Gastroesophageal sphincter (tissue), 4 donors: ENCODE results near the gene CCDC7. TPM values are rescaled to one million over a fixed set of nuclear protein-coding genes. Genes with fewer than 3 reads are reported as not detected.
"Not testable (repeated sequence)": the region's sequence is repeated elsewhere in the genome, so short reads cannot be mapped to it uniquely, and the experiment has no call there.

Experiments
- ATAC-seq: fragments of 150-250 bp; one replicate; pipeline ENCODE4 v1.9.1; 2016; ENCODE audit warnings: mild to moderate bottlenecking, moderate library complexity
- H3K27ac ChIP-seq, 4 donors: fragments of 200-600 bp; sonication (generic) in 3 of 4; 1 replicate in 3 of 4; 2 replicates in 1 of 4; pipeline ENCODE4 v1.5.1; 2016 to 2019
- H3K27me3 ChIP-seq: fragments of 200-600 bp; sonication (generic); one replicate; pipeline ENCODE4 v1.5.1; 2019
- H3K36me3 ChIP-seq, 2 donors: fragments of 200-600 bp; sonication (generic); one replicate each; pipeline ENCODE4 v1.5.1; 2019; ENCODE audit warnings: control low read depth in 1 of 2
- H3K4me1 ChIP-seq, 3 donors: fragments of 200-600 bp; sonication (generic); 1 replicate in 2 of 3; 2 replicates in 1 of 3; pipeline ENCODE4 v1.5.1; 2016 to 2019; ENCODE audit warnings: control low read depth in 2 of 3
- H3K4me3 ChIP-seq, 2 donors: fragments of 200-600 bp; sonication (generic); one replicate each; pipeline ENCODE4 v1.5.1; 2019; ENCODE audit warnings: mild to moderate bottlenecking in 1 of 2, moderate library complexity in 1 of 2
- H3K9me3 ChIP-seq, 3 donors: fragments of 200-600 bp; sonication (generic); one replicate each; pipeline ENCODE4 v1.5.1; 2017 to 2019; ENCODE audit warnings: control low read depth in 2 of 3
- CTCF ChIP-seq, 4 experiments: fragments of 200-600 bp in 2 of 4; fragments of 450-650 bp in 2 of 4; sonication (generic) in 1 of 4; IDR thresholded peaks; one replicate each; pipeline ENCODE4 v1.5.1; 2017 to 2019; ENCODE audit warnings: antibody characterized with exemption in 4 of 4, mild to moderate bottlenecking in 2 of 4, moderate library complexity in 2 of 4
- EP300 ChIP-seq: sonication (generic); formaldehyde crosslinking; IDR thresholded peaks from one replicate; pipeline ENCODE4 v1.6.1; 2017; ENCODE audit warnings: antibody characterized with exemption, mild to moderate bottlenecking
- POLR2A ChIP-seq, 2 donors: fragments of 450-650 bp; IDR thresholded peaks; one replicate each; pipeline ENCODE4 v1.6.1; 2017; ENCODE audit warnings: antibody characterized with exemption in 2 of 2, mild to moderate bottlenecking in 2 of 2, moderate library complexity in 1 of 2
- POLR2AphosphoS5 ChIP-seq: sonication (generic); formaldehyde crosslinking; IDR thresholded peaks from one replicate; pipeline ENCODE4 v1.6.1; 2017; ENCODE audit warnings: antibody characterized with exemption
- WGBS, 2 donors: methylation state at CpG; one replicate each; pipeline ENCODE4 v1.1.5; 2018; ENCODE audit warnings: low coverage in 1 of 2; 5-methylcytosine and 5-hydroxymethylcytosine counted together
- total RNA-seq, 4 donors: library from RNA; depleted of rRNA; stranded (reverse); fragments of >200 nt; gene quantifications; one replicate each; pipeline ENCODE4 v1.1.0, GENCODE V29; 2016

Gene CCDC7
- total RNA-seq, 4 donors from 2014 or later: 20.8 to 67.3 (median 36.0) TPM

GRCh38 chr10:32693441-32693979 lies 247.6 kb downstream of the CCDC7 start:
- Histone ChIP-seq H3K4me1 (no peaks in the 10 kb centered on the region), H3K36me3 (peaks cover 0 to 26% of the 10 kb centered on the region in 2 donors), H3K27me3 (no peaks in the 10 kb centered on the region), H3K4me3 (no peak overlapping the region), H3K27ac (no peak overlapping the region), H3K9me3 (peaks cover 0 to 15% (median 0%) of the 10 kb centered on the region in 3 donors)
- ATAC-seq: no peak
- TF ChIP-seq EP300 (no peak), POLR2AphosphoS5 (no peak), POLR2A (IDR thresholded peaks at IDR 0.05) (no peak), CTCF (IDR thresholded peaks at IDR 0.05) (no peak)
- 94% methylated on average over 2 to 4 of the region's 4 CpGs for WGBS, 2 donors

- not testable (repeated sequence) for H3K4me1 ChIP-seq, ATAC-seq, H3K27ac ChIP-seq, H3K27me3 ChIP-seq, H3K4me3 ChIP-seq
- 88 to 94% methylated on average over 1 to 2 of the region's 2 CpGs for whole genome bisulfite sequencing, 2 donors
- Histone ChIP-seq H3K36me3 (peaks cover 0 to 26% of the 10 kb centered on the region in 2 donors), H3K9me3 (peaks cover 0 to 30% (median 0%) of the 10 kb centered on the region in 3 donors)
Observed at GRCh38 chr10:32699683-32700082, 253.7 kb downstream of the CCDC7 start.

- H3K27me3 ChIP-seq: no peaks in the 10 kb centered on the region
- no peak for ATAC-seq
- WGBS, 2 donors: 63% methylated on average over 1 of the region's 1 CpG; no CpG with 5 or more reads in 1 of the 2 donors
- no peaks in the 10 kb centered on the region for H3K4me1 ChIP-seq
- no peak overlapping the region for H3K4me3 ChIP-seq
- peaks cover 0 to 11% of the 10 kb centered on the region in 2 donors for H3K36me3 ChIP-seq
- H3K9me3 ChIP-seq: peaks cover 0 to 58% (median 0%) of the 10 kb centered on the region in 3 donors
- no peak overlapping the region for H3K27ac ChIP-seq
- TF ChIP-seq POLR2A (IDR thresholded peaks at IDR 0.05) (no peak), EP300 (no peak), CTCF (IDR thresholded peaks at IDR 0.05) (no peak), POLR2AphosphoS5 (no peak)
Observed at GRCh38 chr10:32713560-32713959, 267.6 kb downstream of the CCDC7 start.

- WGBS, 2 donors: 69 to 95% methylated on average over 7 to 9 of the region's 9 CpGs
Observed at GRCh38 chr10:32731527-32731926, 285.6 kb downstream of the CCDC7 start.

GRCh38 chr10:32738958-32739357 lies 293.0 kb downstream of the CCDC7 start:
- no peak for ATAC-seq
- 88 to 94% methylated on average over 1 to 3 of the region's 3 CpGs for WGBS, 2 donors
- Histone ChIP-seq H3K36me3 (peaks cover 0 to 4% of the 10 kb centered on the region in 2 donors), H3K27ac (no peak overlapping the region), H3K4me3 (no peak overlapping the region), H3K4me1 (no peaks in the 10 kb centered on the region), H3K27me3 (no peaks in the 10 kb centered on the region), H3K9me3 (peaks cover 0 to 9% (median 0%) of the 10 kb centered on the region in 3 donors)
- TF ChIP-seq EP300 (no peak), CTCF (IDR thresholded peaks at IDR 0.05) (no peak), POLR2A (IDR thresholded peaks at IDR 0.05) (no peak), POLR2AphosphoS5 (no peak)

More at GRCh38 chr10:32731527-32731926, 285.6 kb downstream of the CCDC7 start:
- no peaks in the 10 kb centered on the region for H3K9me3 ChIP-seq
- no peak for TF ChIP-seq CTCF (IDR thresholded peaks at IDR 0.05)
- no peak for TF ChIP-seq POLR2AphosphoS5
- no peak for TF ChIP-seq EP300
- TF ChIP-seq POLR2A (IDR thresholded peaks at IDR 0.05): no peak
- H3K36me3 ChIP-seq: peaks cover 0 to 5% of the 10 kb centered on the region in 2 donors
- H3K4me1 ChIP-seq: no peaks in the 10 kb centered on the region
- H3K27ac ChIP-seq: no peak overlapping the region
- ATAC-seq: no peak
- no peaks in the 10 kb centered on the region for H3K27me3 ChIP-seq
- H3K4me3 ChIP-seq: no peak overlapping the region
